ENCODE measurements around the gene ITPRID2.

- TF ChIP-seq CTCF (IDR thresholded peaks at IDR 0.05; ENCODE audit: borderline replicate concordance, extremely low read depth, low read length, poor library complexity, severe bottlenecking) (peak; percentile 19), EZH2 (IDR thresholded peaks at IDR 0.05; ENCODE audit: borderline replicate concordance, low read depth, low read length, severe bottlenecking) (no peak)
Measured at GRCh38 chr2:181891258-181891965, at the start of gene ITPRID2.

All from DND-41 (cell line).